ENCODE measurements around the gene TMPRSS6.

The TMPRSS6 gene

DNA sequence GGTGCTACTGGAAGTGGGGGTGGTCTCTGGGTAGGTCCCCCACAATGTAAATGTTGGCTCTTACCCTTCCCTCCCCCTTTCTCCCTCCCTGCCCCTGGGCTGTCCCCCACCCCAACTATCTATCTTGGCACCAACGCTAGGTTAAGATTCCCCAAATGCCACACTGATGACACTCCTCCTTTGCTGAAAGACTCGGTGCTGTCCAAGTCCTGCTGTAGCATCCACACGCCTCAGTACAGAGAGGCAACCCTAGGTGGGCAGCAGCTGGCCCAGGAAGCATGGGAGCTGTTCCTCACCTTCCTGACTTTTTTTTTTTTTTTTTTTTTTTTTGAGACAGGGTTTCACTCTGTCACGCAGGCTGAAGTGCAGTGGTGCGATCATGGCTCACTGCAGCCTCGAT is 61.4 kb downstream of the TMPRSS6 start:
- DNase-seq = no peak

DNA sequence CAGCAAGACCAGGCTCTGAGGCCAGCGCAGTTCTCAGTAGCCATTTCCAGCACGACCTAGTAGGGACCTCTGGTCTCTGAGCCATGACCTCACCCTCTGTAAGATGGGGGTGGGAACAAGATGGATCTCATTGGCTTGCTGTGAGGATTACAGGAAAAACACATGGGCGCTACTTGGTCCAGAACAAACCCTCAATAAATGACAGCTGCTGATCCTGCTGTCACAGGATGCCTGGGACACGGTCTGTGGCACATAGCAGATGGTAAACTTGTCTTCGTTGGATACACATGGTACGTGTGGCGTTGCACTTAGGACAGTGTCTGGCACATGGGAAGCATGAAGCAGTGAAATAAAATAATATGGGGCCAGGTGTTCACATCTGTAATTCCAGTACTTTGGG is 62.5 kb downstream of the TMPRSS6 start:
- no peak for DNase-seq

DNA sequence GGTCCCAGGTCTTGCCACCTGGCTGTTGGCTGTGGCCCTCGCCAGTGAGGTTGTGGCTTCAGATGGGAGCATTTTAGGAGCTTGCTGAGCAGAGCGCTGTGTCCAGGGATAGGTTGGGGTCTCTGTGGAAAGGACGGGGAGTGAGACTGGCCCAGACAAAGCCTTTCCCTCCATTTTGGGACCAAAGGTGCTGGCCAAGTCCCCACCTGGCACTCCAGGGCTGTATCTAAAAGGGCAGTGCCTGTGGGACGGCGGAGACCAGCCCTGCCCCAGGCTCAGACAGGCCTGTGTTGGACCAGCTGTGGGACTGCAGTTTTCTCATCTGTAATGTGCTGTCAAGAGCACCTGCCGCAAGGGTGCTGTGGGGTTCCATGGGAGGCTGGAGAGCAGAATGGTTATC is 62.9 kb downstream of the TMPRSS6 start:
- no peak for DNase-seq

- no peak for DNase-seq
Measured at GRCh38 chr22:37045958-37046357, 63.6 kb downstream of the TMPRSS6 start.

GRCh38 chr22:37044634-37045625 is 64.6 kb downstream of the TMPRSS6 start:
- DNase-seq = no peak

- peak; percentile 32 for DNase-seq
Measured at GRCh38 chr22:37043828-37044538, 65.5 kb downstream of the TMPRSS6 start.

DNA sequence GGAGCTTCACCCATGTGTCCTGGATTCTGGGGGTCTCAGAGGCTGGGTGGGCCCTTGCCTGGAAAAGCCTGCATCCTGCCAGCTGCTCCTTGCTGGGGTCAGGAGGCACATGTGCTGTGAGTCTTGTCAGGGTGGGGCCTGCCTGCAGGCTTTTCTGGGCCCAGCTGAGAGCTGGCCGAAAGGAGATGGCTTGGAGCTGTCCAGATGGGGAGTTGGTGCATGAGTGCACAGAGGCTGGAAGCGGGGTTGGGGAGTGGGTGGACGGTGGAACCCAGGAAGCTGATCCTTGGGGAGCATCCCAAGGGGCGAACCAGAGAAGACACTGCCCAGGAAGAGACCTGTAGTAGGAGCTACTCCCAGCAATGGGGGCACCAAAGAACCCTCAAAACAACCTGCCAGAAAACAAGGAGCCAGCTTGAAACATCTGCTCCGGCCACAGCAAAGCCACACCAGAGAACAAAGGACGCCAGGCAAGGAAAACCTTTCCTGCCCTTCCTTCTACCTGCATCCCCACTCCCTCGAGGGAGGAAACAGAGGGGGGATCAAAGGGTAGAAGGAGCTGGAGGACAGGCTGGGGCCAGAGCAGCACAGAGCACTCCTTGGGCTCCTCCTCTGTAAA is 66.2 kb downstream of the TMPRSS6 start:
- no peak for DNase-seq

DNA sequence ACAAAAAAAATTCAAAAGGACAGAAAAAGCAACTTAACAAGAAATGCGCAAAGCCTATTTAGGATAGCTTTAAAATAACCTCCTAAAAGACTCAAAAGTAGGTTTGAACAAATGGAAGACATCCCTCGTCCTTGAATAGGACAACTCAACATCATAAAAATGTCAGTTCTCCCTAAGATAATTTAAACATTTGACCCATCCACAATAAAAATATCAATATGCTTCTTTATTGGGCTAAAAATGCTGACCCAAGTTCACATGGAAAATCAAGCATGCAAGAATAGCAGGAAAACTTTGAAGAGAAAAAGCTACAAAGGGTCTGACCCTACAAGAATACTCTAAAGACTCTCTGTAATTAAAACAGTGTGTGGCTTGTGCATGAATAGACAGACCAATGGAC is 70.0 kb downstream of the TMPRSS6 start:
- no peak for DNase-seq

GRCh38 chr22:37037669-37038068 is 71.8 kb downstream of the TMPRSS6 start:
- DNase-seq = no peak

GRCh38 chr22:37036655-37037377 is 72.7 kb downstream of the TMPRSS6 start:
- no peak for DNase-seq

DNA sequence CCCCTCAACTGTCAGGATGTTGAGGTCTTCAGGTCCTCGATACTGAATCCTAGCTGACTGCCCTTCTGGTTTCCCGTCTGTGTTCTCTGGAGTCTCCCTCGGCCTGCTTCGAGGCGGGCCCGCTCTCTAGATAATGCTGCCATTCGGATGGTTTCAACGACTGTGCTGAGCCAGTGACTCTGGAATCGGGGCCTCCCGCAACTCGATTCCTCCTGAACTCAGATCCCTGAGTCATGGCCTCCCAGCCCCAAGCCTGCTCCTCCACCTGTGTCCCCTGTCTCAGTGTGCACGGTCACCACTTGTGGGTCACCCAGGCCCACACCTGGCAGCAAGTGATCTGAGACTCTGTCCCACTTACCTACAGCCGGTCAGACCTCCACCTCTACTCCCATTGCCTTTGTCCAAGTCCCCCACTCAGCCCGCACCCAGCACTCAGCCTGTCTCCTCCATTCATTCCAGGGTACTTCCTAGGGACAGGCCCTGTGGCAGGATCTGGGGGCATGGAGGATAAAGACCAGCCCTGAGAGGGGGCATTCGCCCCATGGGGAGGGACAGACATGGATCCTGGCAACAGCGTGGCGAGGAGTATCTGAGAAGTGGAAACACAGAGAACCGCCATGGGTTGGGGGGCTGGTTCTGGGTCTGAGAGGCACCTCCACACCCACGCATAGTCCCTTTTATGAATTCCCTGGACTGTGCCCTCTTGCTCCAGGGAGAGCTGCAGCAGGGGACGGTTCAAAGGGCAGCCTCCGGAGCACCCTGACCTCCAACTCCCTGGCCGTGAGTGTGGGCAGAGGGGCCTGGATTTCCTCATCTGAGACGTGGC is 75.7 kb downstream of the TMPRSS6 start:
- no peak for DNase-seq

DNA sequence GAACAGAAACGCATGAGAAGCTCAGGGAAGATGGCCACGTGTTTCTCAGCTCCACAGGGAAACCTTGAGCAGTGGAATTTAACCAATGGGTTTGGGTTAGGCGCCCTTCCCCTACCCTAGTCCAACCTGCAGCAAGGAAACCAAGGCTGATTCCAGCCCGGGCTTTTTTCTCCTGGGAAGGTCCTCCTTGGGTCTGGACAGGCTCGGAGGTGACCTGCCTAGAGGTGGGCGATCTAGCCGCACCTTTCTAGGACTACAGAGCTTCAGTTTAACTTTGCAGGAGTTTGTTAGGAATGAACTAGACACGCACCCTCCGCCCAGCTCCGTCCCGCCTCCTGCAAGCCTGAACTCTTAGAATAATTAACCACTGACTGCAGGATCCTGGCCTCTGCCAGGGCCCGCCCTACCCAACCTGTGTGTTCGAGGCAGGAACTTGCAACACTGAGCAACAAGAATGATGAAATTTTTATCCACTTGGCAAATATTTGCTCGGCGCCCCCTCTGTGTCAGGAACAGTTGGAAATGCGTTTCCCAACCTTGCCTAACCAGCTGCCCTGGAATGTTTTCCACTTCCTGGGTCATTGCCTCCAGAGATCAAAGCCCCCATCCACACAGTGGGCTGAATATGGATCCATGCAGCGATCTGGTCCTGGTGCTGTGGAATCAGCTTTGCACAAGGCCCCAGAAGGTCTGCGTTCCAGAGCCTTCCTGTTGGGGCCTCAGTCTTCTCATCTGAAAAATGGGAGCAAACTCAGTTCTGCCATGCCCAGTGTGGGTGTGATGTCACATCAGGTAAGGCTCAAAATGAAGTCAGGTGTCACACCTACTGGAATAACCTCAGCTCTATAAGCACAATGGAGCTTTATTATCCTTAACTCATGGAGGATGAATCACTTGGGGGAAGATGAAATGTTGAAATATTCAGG is 76.7 kb downstream of the TMPRSS6 start:
- DNase-seq = no peak

- DNase-seq = no peak
Measured at GRCh38 chr22:37032134-37032534, 77.4 kb downstream of the TMPRSS6 start.

- DNase-seq = no peak
Measured at GRCh38 chr22:37030560-37031281, 78.8 kb downstream of the TMPRSS6 start.

GRCh38 chr22:37028692-37029674 is 80.5 kb downstream of the TMPRSS6 start:
- DNase-seq = no peak

GRCh38 chr22:37027556-37027955 is 82.0 kb downstream of the TMPRSS6 start:
- DNase-seq = no peak

- no peak for DNase-seq
Measured at GRCh38 chr22:37026325-37026724, 83.2 kb downstream of the TMPRSS6 start.

GRCh38 chr22:37025500-37026070 is 83.9 kb downstream of the TMPRSS6 start:
- no peak for DNase-seq
